Suprapubic skin (tissue), 4 donors: ENCODE results near the gene CNTN1. TPM values are rescaled to one million over a fixed set of nuclear protein-coding genes. Genes with fewer than 3 reads are reported as not detected.

Experiments used
- DNase-seq, 2 donors: peaks; one replicate each; pipeline ENCODE4 v3.0.0-alpha.2; 2019; ENCODE audit warnings: low spot score in 2 of 2
- H3K27ac ChIP-seq: fragments of 200-600 bp; sonication (generic); one replicate; pipeline ENCODE4 v1.5.1; 2019
- H3K27me3 ChIP-seq: fragments of 200-600 bp; sonication (generic); one replicate; pipeline ENCODE4 v1.5.1; 2019
- H3K36me3 ChIP-seq: fragments of 200-600 bp; sonication (generic); one replicate; pipeline ENCODE4 v1.5.1; 2019
- H3K4me1 ChIP-seq: fragments of 200-600 bp; sonication (generic); one replicate; pipeline ENCODE4 v1.5.1; 2019
- H3K4me3 ChIP-seq: fragments of 200-600 bp; sonication (generic); one replicate; pipeline ENCODE4 v1.5.1; 2019; ENCODE audit warnings: mild to moderate bottlenecking
- H3K9me3 ChIP-seq: fragments of 200-600 bp; sonication (generic); one replicate; pipeline ENCODE4 v1.5.1; 2019
- EP300 ChIP-seq: sonication (generic); formaldehyde crosslinking; IDR thresholded peaks from one replicate; pipeline ENCODE4 v1.6.1; 2017; ENCODE audit warnings: antibody characterized with exemption
- POLR2A ChIP-seq, 2 donors: fragments of 450-650 bp; IDR thresholded peaks; one replicate each; pipeline ENCODE4 v1.6.1; 2017; ENCODE audit warnings: antibody characterized with exemption in 2 of 2, mild to moderate bottlenecking in 2 of 2, moderate library complexity in 2 of 2
- POLR2AphosphoS5 ChIP-seq, 3 donors: sonication (generic); formaldehyde crosslinking; IDR thresholded peaks; one replicate each; pipeline ENCODE4 v1.6.1; 2017; ENCODE audit warnings: antibody characterized with exemption in 3 of 3
- WGBS: methylation state at CpG from one replicate; pipeline ENCODE4 v1.1.5; 2018; 5-methylcytosine and 5-hydroxymethylcytosine counted together
- total RNA-seq, 4 donors: library from RNA; depleted of rRNA; stranded (reverse); fragments of >200 nt; gene quantifications; one replicate each; pipeline ENCODE4 v1.1.0, GENCODE V29; 2016
- TF ChIP-seq, protein P1 (sequence below), 2 donors: fragments of 200-600 bp in 1 of 2; fragments of 450-650 bp in 1 of 2; sonication (generic) in 1 of 2; IDR thresholded peaks; one replicate each; pipeline ENCODE4 v1.5.1; 2016 to 2019; ENCODE audit warnings: antibody characterized with exemption in 2 of 2, mild to moderate bottlenecking in 1 of 2, moderate library complexity in 1 of 2

CNTN1 gene
- total RNA-seq, 4 donors from 2014 or later: 5.9 to 29.7 (median 14.4) TPM

GRCh38 chr12:40646456-40646855 is 45.8 kb upstream of the CNTN1 start:
- DNase-seq: no peak
- no peaks in the 10 kb centered on the region for H3K27me3 ChIP-seq
- H3K36me3 ChIP-seq: no peaks in the 10 kb centered on the region
- WGBS: 21% methylated on average over 1 of the region's 1 CpG
- TF ChIP-seq EP300: no peak
- TF ChIP-seq POLR2A (IDR thresholded peaks at IDR 0.05): no peak
- no peak for TF ChIP-seq POLR2AphosphoS5 (IDR thresholded peaks at IDR 0.05)
- TF ChIP-seq, protein P1, sequence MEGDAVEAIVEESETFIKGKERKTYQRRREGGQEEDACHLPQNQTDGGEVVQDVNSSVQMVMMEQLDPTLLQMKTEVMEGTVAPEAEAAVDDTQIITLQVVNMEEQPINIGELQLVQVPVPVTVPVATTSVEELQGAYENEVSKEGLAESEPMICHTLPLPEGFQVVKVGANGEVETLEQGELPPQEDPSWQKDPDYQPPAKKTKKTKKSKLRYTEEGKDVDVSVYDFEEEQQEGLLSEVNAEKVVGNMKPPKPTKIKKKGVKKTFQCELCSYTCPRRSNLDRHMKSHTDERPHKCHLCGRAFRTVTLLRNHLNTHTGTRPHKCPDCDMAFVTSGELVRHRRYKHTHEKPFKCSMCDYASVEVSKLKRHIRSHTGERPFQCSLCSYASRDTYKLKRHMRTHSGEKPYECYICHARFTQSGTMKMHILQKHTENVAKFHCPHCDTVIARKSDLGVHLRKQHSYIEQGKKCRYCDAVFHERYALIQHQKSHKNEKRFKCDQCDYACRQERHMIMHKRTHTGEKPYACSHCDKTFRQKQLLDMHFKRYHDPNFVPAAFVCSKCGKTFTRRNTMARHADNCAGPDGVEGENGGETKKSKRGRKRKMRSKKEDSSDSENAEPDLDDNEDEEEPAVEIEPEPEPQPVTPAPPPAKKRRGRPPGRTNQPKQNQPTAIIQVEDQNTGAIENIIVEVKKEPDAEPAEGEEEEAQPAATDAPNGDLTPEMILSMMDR (IDR thresholded peaks at IDR 0.05): no peak
- peaks cover 7% of the 10 kb centered on the region for H3K9me3 ChIP-seq
- H3K4me3 ChIP-seq: no peak overlapping the region
- no peak overlapping the region for H3K27ac ChIP-seq
- H3K4me1 ChIP-seq: no peaks in the 10 kb centered on the region

- Histone ChIP-seq H3K9me3 (peaks cover 7% of the 10 kb centered on the region), H3K4me3 (no peak overlapping the region), H3K27me3 (no peaks in the 10 kb centered on the region), H3K27ac (no peak overlapping the region), H3K4me1 (no peaks in the 10 kb centered on the region), H3K36me3 (no peaks in the 10 kb centered on the region)
- no peak for DNase-seq
- no peak for TF ChIP-seq POLR2A (IDR thresholded peaks at IDR 0.05)
- TF ChIP-seq, protein P1 (IDR thresholded peaks at IDR 0.05): no peak
- TF ChIP-seq EP300: no peak
- no peak for TF ChIP-seq POLR2AphosphoS5 (IDR thresholded peaks at IDR 0.05)
Measured at GRCh38 chr12:40646911-40647310, 45.3 kb upstream of the CNTN1 start.

DNA sequence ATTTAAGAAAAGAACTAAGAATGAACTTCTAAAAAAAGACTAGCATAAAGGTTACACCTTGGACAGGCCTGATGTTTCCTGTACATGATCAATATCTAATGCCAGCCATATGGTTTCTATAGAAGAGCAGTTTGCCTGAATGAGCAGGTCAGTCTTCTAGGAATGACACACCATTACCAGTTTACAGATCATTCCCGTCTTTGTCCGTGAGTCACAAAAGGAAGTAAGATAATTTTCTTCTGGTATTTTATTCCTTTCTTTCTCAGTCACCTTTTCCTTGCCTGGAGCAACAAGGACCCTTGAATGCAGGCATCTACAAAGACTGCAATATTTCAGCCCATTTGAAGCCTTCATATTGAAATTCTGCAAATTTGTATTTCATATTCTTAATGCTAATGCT is 44.6 kb upstream of the CNTN1 start:
- Histone ChIP-seq H3K27me3 (no peaks in the 10 kb centered on the region), H3K4me3 (no peak overlapping the region), H3K36me3 (no peaks in the 10 kb centered on the region), H3K27ac (no peak overlapping the region), H3K4me1 (no peaks in the 10 kb centered on the region), H3K9me3 (peaks cover 5% of the 10 kb centered on the region)
- TF ChIP-seq EP300 (no peak), POLR2A (IDR thresholded peaks at IDR 0.05) (no peak), POLR2AphosphoS5 (IDR thresholded peaks at IDR 0.05) (no peak)
- TF ChIP-seq, protein P1 (IDR thresholded peaks at IDR 0.05): no peak
- no peak for DNase-seq
- 80% methylated on average over 2 of the region's 2 CpGs for WGBS

GRCh38 chr12:40648519-40648918 is 43.7 kb upstream of the CNTN1 start:
- no peak for TF ChIP-seq EP300
- TF ChIP-seq, protein P1 (IDR thresholded peaks at IDR 0.05): no peak
- Histone ChIP-seq H3K36me3 (no peaks in the 10 kb centered on the region), H3K4me3 (no peak overlapping the region), H3K27me3 (no peaks in the 10 kb centered on the region), H3K9me3 (no peaks in the 10 kb centered on the region), H3K27ac (no peak overlapping the region), H3K4me1 (no peaks in the 10 kb centered on the region)
- no peak for DNase-seq
- 86% methylated on average over 1 of the region's 1 CpG for WGBS

GRCh38 chr12:40650038-40650704 is 42.1 kb upstream of the CNTN1 start:
- H3K27me3 ChIP-seq: no peaks in the 10 kb centered on the region
- WGBS: 100% methylated on average over 1 of the region's 1 CpG
- no peaks in the 10 kb centered on the region for H3K4me1 ChIP-seq
- no peaks in the 10 kb centered on the region for H3K9me3 ChIP-seq
- DNase-seq: no peak
- H3K27ac ChIP-seq: no peak overlapping the region
- no peak overlapping the region for H3K4me3 ChIP-seq
- TF ChIP-seq EP300: no peak
- no peak for TF ChIP-seq POLR2A (IDR thresholded peaks at IDR 0.05)
- TF ChIP-seq POLR2AphosphoS5 (IDR thresholded peaks at IDR 0.05): no peak
- H3K36me3 ChIP-seq: no peaks in the 10 kb centered on the region

DNA sequence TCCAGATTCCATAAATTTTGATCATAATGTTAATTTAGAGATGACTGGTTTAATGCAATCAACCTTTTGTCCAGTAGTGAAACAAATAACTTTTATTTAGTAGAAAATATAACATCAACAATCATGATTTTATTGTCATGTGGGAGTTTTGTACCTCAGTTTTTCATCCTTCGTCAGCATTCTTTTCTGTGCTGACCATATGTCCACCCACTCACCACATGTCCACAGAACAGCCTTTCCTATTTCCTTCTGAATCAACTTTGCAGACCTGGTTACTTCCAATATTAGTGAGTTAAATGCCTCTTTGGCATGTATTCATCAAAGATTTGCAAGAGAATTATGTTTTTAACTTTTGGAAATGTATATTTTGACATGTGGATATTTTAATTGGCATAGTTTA is 36.8 kb upstream of the CNTN1 start:
- no peaks in the 10 kb centered on the region for H3K4me1 ChIP-seq
- TF ChIP-seq, protein P1 (IDR thresholded peaks at IDR 0.05): no peak
- TF ChIP-seq POLR2AphosphoS5 (IDR thresholded peaks at IDR 0.05) (no peak), EP300 (no peak), POLR2A (IDR thresholded peaks at IDR 0.05) (no peak)
- no peak for DNase-seq
- H3K27me3 ChIP-seq: no peaks in the 10 kb centered on the region
- no peaks in the 10 kb centered on the region for H3K36me3 ChIP-seq
- H3K9me3 ChIP-seq: no peaks in the 10 kb centered on the region
- 61% methylated on average over 1 of the region's 1 CpG for WGBS
- no peak overlapping the region for H3K27ac ChIP-seq
- no peak overlapping the region for H3K4me3 ChIP-seq
